ENCODE results near the gene ARHGAP8. TPM values are rescaled to one million over a fixed set of nuclear protein-coding genes. Genes with fewer than 3 reads are reported as not detected.

ARHGAP8 gene
- total and polyA plus RNA-seq, 2 experiments from 2014 or later, result 62.8 to 64.9 TPM

- TF ChIP-seq ZNF462 (CRISPR knock-in tag; IDR thresholded peaks at IDR 0.05), result no peak
These were observed 113.0 kb downstream of the ARHGAP8 start (continued) for GRCh38 chr22:44865193-44866057.

- Mint-ChIP-seq H3K4me3 (no peak overlapping the region), H3K36me3 (ENCODE audit: low read depth) (peaks cover 22% of the 10 kb centered on the region), H3K4me1 (peaks cover 15% of the 10 kb centered on the region), H3K27ac (peak overlapping the region; percentile 70; the same call in 1 of the 2 replicates), H3K27me3 (ENCODE audit: insufficient read depth, low read depth, poor library complexity) (peaks cover 12% of the 10 kb centered on the region), H3K9me3 (peaks cover 16% of the 10 kb centered on the region)
- H2AFZ ChIP-seq, result no peak overlapping the region
- no peaks in the 10 kb centered on the region for H3K36me3 ChIP-seq (ENCODE audit: insufficient read depth)
- H3K4me2 ChIP-seq, result no peak overlapping the region
- no peak overlapping the region for H3K4me3 ChIP-seq
- H3K27ac ChIP-seq (ENCODE audit: low read depth), result no peak overlapping the region
- H3F3A ChIP-seq (replicated peaks; ENCODE audit: low read depth), result no peaks in the 10 kb centered on the region
- ATAC-seq (no peak), DNase-seq (ENCODE audit: low spot score) (no peak)
- peaks cover 3% of the 10 kb centered on the region; the same call in 1 of the 2 replicates for H3K4me1 ChIP-seq (ENCODE audit: insufficient read depth)
- no peaks in the 10 kb centered on the region for H3K79me2 ChIP-seq (replicated peaks; ENCODE audit: insufficient read depth)
- H4K20me1 ChIP-seq (replicated peaks; ENCODE audit: insufficient read depth), result no peaks in the 10 kb centered on the region; the same call in 1 of the 2 replicates
- no peaks in the 10 kb centered on the region for H3K27me3 ChIP-seq (ENCODE audit: insufficient read depth)
- no peaks in the 10 kb centered on the region for H3K9me2 ChIP-seq (ENCODE audit: insufficient read depth)
- no peak for TF ChIP-seq CREB1 (CRISPR knock-in tag; IDR thresholded peaks at IDR 0.05; ENCODE audit: low read depth)
- TF ChIP-seq EZH2 (IDR thresholded peaks at IDR 0.05; ENCODE audit: low read depth, unreplicated experiment), result no peak
- TF ChIP-seq ZNF331 (CRISPR knock-in tag; IDR thresholded peaks at IDR 0.05; ENCODE audit: low read depth), result no peak
- no peak for TF ChIP-seq NANOG (IDR thresholded peaks at IDR 0.05; ENCODE audit: borderline replicate concordance)
- no peak for TF ChIP-seq CTCF (conservative IDR thresholded peaks at IDR 0.05; ENCODE audit: low read depth in 2 of 2)
- no peak for TF ChIP-seq REST (IDR thresholded peaks at IDR 0.05; ENCODE audit: unreplicated experiment)
- no peak for TF ChIP-seq POLR2AphosphoS5 (IDR thresholded peaks at IDR 0.05; ENCODE audit: low read depth)
- TF ChIP-seq ETS1 (IDR thresholded peaks at IDR 0.05), result no peak
- TF ChIP-seq EZH2phosphoT487 (IDR thresholded peaks at IDR 0.05; ENCODE audit: unreplicated experiment), result no peak
- TF ChIP-seq ZNF114 (CRISPR knock-in tag; IDR thresholded peaks at IDR 0.05), result no peak
These were observed 116.8 kb downstream of the ARHGAP8 start for GRCh38 chr22:44869196-44869595.
